Subcutaneous adipose tissue (tissue), 4 donors: Measurements from ENCODE around the gene RAB23. TPM values are rescaled to one million over a fixed set of nuclear protein-coding genes. Genes with fewer than 3 reads are reported as not detected.

Experiments
- total RNA-seq, 4 donors: library from RNA; depleted of rRNA; stranded (reverse); fragments of >200 nt; gene quantifications; one replicate each; pipeline ENCODE4 v1.1.0, GENCODE V29; 2016
- TF ChIP-seq, protein P1 (sequence below): fragments of 450-650 bp; IDR thresholded peaks from one replicate; pipeline ENCODE4 v1.5.1; 2016; ENCODE audit warnings: low read depth, mild to moderate bottlenecking, control low read depth, antibody characterized with exemption, moderate library complexity

Gene RAB23
- total RNA-seq, 4 donors from 2014 or later, result 6.8 to 24.6 (median 11.3) TPM

DNA sequence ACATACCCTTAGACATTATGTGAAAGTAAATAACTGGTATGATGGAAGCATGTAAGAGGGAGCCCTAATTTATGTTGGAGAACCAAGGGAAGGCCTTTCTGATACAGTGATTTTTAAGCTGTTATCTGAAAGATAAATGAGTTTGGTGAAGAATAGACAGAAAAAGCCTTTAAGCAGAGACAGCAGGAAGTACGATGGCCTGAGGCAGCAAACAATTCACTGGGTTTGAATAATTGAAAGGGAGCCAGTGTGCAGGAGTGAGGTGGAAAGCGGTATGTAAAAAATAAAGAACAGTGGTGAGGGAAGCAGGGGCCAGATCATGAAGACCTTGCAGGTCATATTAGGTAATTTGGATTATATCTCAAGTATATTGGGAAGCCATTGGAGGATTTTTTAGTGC lies 4.1 kb upstream of the RAB23 start:
- TF ChIP-seq, protein P1, sequence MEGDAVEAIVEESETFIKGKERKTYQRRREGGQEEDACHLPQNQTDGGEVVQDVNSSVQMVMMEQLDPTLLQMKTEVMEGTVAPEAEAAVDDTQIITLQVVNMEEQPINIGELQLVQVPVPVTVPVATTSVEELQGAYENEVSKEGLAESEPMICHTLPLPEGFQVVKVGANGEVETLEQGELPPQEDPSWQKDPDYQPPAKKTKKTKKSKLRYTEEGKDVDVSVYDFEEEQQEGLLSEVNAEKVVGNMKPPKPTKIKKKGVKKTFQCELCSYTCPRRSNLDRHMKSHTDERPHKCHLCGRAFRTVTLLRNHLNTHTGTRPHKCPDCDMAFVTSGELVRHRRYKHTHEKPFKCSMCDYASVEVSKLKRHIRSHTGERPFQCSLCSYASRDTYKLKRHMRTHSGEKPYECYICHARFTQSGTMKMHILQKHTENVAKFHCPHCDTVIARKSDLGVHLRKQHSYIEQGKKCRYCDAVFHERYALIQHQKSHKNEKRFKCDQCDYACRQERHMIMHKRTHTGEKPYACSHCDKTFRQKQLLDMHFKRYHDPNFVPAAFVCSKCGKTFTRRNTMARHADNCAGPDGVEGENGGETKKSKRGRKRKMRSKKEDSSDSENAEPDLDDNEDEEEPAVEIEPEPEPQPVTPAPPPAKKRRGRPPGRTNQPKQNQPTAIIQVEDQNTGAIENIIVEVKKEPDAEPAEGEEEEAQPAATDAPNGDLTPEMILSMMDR, result no peak

DNA sequence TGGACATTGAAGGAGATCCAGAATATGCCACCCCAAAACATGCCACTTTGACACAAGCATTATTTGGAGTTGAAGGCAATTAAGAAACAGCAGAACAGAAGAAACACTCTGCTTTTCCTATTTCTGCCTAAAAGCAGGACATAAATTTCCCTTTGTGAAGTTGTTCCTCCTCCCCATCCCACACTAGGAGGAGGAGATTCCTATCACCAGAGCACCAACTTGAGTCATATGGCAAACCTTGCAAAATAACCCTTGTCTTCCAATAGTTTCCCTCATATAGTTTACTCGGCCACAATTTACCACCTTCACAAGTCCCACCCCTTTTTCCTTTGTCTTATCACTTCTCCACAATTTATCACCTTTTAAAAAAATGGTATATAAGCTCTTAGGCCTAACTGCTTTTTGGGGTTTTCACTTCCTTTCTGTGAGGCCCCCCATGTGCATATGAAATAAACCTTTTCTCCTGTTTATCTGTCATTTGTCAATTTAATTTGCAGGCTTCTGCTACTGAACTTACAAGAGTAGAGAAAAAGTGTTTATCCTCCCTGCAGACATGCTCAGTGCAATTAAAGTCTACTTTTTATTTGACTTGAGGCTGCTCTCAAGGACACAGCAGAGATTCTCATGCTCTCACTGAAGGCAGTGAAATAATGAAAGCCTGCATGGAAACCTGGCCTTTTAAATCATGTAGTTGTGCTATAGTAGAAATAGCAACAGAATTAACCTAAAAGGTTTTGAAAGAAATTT lies 2.8 kb upstream of the RAB23 start:
- TF ChIP-seq, protein P1, result no peak

DNA sequence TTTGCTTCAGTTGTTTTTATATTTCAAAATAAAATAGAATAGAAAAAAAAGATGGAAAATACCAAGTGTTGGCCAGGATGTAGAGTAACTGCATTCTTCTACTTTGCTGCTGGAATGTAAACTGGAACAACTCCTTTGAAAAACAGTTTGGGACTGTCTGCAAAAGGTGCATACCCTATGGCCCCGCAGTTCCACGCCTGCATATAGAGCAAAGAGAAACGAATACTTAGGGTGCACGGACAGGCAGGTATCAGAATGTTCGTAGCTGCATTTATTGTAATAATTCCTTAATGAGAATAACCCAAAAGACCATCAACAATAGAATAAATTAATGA lies 603 bp upstream of the RAB23 start:
- TF ChIP-seq, protein P1, result no peak

- TF ChIP-seq, protein P1, result no peak
Measured at GRCh38 chr6:57221191-57221935, 744 bp downstream of the RAB23 start.

GRCh38 chr6:57220083-57220703 lies 1.9 kb downstream of the RAB23 start:
- TF ChIP-seq, protein P1, result no peak

DNA sequence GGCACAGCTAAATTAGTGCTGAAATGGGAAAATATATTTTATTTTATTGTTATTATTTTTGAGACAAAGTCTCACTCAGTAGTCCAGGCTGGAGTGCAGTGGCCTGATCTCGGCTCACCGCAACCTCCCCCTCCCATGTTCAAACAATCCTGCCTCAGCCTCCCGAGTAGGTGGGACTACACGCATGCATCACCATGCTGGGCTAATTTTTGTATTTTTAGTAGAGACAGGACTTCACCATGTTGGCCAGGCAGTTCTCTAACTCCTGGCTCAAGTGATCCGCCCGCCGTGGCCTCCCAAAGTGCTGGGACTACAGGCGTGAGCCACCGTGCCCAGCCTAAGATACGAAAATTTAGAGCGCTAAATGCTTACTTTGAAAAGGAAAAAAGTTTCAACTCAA lies 4.8 kb downstream of the RAB23 start:
- TF ChIP-seq, protein P1, result no peak

DNA sequence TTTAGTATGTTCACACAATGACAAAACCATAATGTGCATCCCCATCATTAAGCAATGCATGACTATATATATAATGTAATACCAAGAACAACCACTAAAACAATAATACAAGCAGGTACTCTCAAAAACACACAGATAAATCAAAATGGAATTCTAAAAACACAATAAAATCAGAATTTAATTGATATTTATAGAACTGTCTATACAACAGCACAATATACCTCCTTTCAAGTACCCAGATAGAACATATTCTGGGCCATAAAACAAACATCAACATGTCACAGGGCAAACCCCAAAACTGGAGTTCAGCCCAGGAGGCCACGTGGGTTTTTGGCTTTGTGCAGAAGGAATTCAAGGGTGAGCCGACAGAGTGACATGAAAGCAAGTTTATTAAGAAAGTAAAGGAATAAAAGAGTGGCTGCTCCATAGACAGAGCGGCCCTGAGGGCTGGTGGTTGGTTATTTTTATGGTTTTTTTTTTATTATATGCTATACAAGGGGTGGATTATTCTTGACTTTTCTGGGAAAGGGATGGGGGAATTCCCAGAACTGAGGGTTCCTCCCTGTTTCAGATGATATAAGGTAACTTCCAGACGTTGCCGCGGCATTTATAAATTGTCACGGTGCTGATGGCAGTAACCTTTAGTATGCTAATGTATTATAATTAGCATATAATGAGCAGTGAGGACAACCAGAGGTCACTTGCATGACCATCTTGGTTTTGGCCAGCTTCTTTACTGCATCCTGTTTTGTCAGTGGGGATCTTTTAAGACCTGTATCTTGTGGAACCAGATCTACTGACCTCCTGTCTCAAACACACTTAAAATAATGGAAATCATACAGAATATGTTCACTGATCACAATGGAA lies 5.6 kb downstream of the RAB23 start:
- TF ChIP-seq, protein P1, result no peak
